Cerebellar cortex (tissue), 1 donor: ENCODE data around the gene EIF5B.
"Not testable (repeated sequence)": the region's sequence is repeated elsewhere in the genome, so short reads cannot be mapped to it uniquely, and the experiment has no call there.

Experiments
- DNase-seq: peaks from one replicate; pipeline ENCODE4 v3.0.0-alpha.2; 2015; ENCODE audit warnings: low spot score

Gene EIF5B, protein sequence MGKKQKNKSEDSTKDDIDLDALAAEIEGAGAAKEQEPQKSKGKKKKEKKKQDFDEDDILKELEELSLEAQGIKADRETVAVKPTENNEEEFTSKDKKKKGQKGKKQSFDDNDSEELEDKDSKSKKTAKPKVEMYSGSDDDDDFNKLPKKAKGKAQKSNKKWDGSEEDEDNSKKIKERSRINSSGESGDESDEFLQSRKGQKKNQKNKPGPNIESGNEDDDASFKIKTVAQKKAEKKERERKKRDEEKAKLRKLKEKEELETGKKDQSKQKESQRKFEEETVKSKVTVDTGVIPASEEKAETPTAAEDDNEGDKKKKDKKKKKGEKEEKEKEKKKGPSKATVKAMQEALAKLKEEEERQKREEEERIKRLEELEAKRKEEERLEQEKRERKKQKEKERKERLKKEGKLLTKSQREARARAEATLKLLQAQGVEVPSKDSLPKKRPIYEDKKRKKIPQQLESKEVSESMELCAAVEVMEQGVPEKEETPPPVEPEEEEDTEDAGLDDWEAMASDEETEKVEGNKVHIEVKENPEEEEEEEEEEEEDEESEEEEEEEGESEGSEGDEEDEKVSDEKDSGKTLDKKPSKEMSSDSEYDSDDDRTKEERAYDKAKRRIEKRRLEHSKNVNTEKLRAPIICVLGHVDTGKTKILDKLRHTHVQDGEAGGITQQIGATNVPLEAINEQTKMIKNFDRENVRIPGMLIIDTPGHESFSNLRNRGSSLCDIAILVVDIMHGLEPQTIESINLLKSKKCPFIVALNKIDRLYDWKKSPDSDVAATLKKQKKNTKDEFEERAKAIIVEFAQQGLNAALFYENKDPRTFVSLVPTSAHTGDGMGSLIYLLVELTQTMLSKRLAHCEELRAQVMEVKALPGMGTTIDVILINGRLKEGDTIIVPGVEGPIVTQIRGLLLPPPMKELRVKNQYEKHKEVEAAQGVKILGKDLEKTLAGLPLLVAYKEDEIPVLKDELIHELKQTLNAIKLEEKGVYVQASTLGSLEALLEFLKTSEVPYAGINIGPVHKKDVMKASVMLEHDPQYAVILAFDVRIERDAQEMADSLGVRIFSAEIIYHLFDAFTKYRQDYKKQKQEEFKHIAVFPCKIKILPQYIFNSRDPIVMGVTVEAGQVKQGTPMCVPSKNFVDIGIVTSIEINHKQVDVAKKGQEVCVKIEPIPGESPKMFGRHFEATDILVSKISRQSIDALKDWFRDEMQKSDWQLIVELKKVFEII

DNA sequence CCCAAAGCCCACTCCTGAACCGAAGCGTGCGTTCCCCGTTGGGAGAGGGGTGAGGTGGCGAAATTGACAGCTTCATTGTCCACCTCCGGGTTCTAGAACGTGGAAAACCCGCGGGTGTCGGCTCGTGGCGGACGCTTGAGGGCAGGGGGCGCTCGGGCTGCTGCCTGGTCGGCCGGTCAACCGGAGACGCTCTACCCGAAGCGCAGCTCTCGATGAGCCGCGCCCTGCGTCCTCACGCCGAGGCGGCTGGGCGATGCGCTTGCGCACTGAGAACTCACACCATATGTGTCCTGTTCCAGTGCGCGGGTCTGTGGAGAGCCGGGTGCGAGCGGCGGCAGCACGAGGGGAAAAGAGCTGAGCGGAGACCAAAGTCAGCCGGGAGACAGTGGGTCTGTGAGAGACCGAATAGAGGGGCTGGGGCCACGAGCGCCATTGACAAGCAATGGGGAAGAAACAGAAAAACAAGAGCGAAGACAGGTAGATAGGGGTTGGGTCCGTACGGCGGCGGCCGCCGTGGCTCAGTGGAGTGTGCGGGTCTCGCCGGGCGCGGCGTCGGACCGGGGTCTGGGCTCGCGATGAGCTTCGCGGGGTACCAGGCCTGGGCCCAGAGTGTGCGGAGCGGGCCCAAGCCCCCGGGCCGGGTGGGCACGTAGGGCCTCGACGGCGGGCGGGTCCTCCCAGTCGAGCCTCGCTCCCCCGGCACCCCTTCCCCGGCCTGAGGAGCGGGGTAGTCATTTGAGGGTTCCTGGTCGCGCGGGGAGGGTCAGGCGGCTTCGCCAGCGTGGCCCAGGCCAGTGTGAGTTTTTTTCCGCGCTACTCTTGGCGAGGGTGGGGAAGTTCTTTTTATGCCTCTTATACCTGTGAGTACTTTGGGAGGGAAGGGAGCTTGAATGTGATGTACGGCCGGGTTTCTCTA is at the start of gene EIF5B:
EIF5B (plus strand) TSS at position 277 of the 916 bp plus-strand sequence; CDS start at position 443, 166 bp downstream.
- DNase-seq: peak; percentile 97

DNA sequence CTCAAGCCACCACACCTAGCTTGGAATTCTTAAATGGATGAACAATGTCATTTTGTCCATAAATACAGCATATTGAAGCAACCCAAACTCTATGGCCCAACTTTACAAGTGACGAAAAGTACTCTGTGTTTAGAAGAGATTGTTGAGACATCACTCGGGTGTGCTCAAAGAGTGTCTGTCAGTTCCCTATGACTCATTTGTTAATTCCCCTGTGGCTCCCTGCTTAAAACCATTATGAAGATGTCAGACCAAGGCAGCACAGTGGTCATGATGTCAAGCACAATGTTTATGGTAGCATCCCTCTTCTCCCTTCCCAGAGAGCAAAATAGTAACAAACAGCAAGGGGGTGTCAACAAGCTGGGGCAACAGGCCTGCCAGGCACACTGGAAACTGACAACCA is 39.2 kb upstream of the EIF5B start:
- DNase-seq: no peak

DNA sequence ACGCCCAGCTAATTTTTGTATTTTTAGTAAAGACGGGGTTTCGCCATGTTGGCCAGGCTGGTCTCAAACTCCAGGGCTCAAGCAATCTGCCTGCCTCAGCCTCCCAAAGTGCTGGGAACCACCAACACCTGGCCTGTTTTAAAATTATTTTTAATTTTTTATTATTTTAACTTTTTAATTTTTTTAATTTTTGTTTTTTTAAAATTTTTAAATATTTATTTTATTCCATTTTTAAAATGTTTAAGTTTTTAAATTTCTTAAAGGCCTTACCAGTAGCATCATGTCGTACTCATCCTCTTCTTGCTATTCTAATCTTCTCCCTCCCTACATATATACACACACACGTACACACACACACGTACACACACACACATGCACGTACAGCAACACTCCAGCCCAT is 37.6 kb upstream of the EIF5B start:
- no peak for DNase-seq

DNA sequence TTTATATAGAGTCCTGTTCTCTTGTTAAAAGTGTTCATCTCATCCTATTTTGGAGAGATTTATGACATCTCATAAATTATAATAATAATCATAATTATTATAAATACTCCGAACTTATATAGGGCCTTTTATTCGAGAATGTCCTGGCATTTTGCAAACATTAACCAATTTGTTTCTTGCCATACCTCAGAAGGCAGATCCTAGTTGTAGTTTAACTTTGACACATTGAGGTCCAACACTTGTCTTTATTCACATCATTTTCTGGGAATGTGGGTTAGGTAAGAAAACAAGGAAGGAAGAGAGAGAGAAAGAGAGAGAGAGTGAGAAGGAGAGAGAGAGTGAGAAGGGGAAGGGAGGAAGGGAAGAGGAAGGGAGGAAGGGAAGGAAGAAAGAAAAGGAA is 36.1 kb upstream of the EIF5B start, which contains the start of gene LYG1:
LYG1 (minus strand) TSS at position 101 of the 400 bp plus-strand sequence. CDS start 5,527 bp downstream, outside the sequence.
- not testable (repeated sequence) for DNase-seq

DNA sequence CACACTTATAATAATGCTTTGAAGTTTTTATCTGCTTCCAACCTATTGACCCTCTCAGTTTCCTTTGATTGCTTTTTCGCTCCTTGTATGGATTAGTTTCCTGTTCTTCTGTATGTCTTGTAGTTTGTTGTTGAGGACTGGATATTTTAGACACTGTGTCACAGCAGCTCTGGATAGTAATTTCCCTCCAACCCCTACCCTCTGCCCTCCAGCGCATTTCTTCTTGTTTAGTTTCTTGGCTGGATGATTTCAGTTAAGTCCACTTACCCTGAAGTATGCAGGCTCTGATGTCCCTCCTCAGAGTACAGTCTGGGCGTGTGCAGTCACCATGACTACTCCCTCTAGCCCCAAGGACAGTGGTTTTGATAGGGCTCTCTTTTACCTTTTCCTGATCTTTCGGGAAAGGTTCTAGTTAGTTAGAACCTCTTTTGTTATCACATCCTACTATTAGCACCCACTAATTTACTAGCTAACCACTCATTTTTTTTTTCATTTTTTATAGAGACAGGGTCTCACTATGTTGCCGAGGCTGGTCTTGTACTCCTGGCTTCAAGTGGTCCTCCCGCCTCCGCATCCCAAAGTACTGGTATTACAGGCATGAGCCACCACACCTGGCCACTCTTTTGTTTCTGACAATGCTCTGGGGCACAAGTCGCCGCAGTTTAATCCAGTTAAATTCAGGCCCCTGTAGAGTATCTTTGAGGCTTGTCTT is 19.9 kb upstream of the EIF5B start:
- DNase-seq: no peak

DNA sequence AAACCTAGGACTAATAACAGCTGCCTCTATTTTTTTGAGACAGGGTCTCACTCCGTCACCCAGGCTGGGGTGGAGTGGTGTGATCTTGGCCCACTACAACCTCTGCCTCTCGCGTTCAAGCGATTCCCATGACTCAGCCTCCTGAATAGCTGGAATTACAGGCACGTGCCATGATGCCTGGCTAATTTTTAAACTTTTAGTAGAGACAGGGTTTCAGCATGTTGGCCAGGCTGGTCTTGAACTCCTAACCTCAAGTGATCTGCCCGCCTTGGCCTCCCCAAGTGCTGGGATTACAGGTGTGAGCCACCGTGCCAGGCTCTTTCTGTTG is 19.4 kb upstream of the EIF5B start:
- not testable (repeated sequence) for DNase-seq

DNA sequence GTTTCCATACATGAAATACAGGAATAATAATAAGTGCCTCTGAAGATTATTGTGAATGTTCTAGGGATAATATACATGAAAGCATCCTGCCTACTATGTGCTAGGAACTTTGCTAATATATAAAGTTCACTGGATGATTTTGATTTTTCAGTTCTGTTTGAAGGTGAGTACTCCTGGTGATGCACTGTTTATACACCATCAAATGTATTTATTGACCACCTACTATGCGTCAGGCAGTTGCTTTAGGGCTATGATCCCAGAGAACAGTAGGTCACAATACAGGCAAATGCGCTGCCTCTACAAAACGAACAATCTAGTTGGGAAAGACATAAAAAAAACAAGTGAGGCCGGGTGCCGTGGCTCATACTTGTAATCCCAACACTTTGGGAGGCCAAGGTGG is 11.8 kb upstream of the EIF5B start:
- DNase-seq: no peak

DNA sequence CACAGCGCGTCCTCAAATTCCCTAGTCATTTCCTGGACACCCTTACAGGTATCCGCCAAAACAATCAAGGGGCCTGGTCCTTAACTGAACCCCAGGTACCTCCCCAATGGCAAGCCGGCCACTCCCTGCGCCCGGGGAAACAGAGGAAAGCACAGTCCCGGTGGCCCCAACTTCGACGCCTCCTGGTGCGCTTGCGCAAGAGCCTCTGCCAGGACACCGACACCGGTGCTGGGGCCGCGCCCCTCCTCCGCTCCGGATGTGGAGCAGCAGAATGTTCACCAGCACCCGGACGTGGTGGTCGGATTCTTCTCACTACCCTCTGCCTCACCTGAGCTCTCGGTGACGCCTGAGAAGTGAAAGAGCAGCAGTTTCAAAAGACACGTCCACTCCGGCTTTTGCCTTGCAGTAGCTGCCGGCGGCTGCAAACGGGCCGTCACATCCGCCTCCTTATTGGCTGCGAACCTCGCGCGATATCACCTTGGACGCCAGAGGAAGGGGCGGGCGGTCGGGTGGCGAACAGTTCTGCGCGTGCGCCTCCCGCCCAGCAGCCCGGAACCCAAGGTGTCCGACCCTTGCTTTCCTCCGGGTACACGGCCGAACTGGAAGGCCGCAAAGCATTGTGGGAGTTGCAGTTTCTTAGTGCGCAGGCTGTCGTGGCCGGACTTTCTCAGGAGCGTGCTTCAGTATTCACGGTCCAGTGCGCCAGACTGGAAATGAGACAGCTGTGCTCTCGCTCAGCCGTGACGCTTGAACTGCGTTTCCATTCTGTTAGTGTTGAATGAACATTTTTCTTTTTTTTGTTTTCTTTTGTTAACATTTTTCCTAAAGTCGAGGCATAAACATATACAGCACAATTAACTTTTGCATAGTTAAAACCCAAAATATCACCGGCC is 1.0 kb upstream of the EIF5B start, which contains the start of gene TXNDC9:
TXNDC9 (minus strand) TSS at position 423 of the 893 bp plus-strand sequence. CDS start 3,123 bp downstream, outside the sequence.
- DNase-seq: peak; percentile 99

DNA sequence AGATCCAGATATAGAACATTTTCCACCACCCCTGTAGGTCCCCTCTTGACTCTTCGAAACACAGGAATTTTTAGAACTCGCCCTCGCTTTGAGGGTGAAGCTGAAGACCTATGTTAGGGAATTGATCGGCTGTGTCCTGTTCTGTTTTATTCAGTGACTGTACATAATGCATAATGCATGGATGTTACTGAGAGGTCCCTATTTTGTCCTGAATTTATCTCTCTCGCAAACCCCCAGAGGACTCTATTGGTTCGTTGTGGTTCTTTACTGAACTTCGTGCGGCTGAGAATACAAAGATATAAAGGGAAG is 431 bp upstream of the EIF5B start:
- no peak for DNase-seq

DNA sequence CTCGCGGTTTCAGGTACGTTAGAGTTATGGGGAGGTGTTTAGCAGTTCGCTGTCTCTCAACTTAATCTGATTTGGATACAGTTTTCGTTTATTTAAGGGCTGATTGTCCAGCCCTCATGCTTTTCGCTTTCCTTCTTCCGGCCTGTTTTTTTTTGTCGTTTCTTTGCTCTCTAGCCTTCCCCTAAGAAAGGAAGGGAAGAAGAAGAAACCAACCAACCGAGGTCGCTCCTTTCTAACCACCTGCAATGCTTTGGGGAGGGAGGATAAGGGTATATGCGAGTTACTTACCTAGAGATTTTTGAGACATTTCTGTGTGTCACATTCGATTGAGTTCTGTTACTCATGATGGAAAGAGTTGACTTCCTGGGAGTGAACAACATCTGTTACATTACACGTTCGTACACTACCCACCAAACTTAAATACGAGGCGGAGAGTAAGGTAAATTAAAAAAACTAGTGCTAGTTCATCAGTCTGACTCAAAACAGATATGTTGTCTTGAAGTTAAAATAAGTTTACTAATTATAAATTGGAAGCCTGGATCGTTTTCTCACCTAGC is 918 bp downstream of the EIF5B start:
- DNase-seq: no peak

DNA sequence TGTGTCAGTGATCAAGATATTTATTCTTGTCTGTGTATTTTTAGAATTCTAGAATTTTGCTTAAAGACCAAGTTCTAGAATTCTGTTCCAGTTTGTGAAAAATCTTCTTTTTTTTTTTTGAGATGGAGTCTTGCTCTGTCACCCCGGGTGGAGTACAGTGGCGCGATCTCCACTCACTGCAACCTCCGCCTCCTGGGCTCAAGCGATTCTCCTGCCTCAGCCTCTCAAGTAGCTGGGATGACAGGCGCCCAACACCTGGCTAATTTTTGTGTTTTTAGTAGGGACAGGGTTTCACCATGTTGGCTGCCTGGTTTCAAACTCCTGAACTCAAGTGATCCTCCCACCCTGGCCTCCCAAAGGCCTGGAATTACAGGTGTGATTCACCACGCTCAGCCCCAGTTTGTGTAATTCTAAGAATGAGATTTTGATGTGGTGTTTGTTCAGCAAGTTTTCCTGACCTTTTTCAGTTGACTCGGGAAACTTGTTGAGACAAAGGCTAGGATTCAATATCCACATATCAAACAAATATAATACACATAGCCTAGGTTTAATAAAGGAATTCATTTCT is 3.6 kb downstream of the EIF5B start:
- no peak for DNase-seq

DNA sequence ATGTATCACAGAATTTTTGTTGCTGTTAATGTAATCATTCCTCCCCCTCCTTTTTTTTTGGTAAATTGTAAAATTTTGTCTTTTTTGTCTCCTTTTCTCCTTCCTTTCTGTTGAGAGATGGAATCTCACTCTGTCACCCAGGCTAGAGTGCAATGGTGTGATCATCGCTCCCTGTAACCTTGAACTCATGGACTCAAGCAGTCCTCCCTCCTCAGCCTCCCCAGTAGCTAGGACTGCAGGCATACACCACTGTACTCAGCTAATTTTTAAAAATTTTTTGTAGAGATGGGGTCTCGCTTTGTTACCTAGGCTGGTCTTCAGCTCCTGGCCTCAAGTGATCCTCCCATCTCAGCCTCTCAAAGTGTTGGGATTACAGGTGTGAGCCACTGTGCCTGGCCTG is 5.3 kb downstream of the EIF5B start:
- DNase-seq: no peak

DNA sequence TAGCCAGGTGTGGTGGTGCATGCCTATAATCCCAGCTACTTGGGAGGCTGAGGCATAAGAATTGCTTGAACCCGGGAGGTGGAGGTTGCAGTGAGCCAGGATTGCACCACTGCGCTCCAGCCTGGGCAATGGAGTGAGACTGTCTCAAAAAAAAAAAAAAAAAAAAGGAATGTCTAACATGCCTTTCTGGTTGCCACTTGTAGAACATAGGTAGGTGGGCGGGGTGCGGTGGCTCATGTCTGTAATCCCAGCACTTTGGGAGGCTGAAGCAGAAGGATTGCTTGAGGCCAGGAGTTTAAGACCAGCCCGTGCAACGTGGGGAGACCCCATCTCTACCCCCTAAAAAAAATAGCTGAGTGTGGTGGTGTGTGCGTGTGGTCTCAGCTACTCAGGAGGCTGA is 8.3 kb downstream of the EIF5B start:
- not testable (repeated sequence) for DNase-seq

DNA sequence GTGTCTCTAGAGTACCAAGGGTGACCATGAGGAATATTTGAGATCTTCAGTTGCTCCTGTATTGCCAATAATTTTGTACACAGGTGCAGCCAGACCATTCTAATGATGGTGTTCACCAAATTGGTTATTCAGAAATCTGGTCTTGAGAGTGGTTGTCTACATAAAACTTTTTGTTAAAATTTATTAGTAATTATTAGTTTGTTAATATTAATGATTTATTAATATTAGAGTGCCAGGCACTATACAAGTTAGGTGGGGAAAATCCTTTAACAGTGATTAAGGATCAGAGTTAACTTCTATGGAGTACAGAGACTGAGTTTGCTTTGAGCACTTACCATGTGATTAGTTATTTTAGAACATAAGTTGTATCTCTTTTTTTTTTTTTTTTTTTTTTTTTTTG is 9.0 kb downstream of the EIF5B start:
- DNase-seq: no peak

DNA sequence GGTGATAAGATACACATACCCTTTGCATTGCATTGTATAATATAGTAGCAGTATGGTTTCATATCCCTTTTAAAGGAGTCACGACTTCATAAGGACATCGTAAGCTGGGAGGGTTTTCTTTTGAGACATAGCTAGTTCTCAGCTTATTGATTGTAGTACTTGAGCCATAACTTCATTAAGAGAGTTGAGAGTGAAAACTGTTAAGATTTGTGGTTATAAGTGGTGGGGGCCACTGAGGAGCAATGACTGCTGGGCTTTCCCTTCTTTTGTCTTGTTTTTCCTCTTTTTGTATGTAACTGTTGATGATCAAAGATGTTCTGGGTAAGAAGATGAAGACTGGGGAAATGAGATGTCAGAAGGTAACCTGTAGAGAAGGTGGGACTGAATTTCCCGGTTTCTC is 11.0 kb downstream of the EIF5B start:
- no peak for DNase-seq

DNA sequence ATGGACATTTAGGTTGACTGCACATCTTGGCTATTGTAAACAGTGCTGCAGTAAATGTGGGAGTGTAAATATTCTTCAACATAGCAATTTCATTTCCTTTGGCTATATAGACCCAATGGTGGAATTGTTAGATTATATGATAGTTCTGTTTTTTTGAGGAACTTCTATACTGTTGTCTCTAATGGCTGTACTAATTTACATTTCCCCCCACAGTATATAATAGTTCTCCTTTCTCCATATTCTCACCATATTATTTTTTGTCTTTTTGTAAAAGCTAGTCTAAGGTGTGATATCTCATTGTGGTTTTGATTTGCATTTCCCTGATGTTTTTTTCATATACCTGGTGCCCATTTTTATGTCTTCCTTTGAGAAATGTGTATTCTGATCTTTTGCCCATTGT is 13.0 kb downstream of the EIF5B start:
- no peak for DNase-seq

DNA sequence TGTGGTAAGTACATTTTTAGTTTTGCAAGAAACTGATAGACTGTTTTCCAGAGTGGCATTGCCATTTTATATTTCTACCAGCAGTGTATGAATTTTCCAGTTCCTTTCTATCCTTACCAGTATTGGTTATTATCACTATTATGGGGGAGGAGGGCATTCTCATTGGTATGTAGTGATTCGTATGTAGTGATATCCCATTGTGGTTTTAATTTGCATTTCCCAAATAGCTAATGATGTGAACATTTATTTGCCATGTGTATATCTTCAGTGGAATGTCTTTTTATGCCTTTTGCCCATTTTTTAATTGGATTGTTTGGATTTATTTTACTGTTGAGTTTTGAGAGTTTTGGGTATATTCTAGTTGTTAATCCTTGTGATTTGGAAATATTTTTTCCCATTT is 16.9 kb downstream of the EIF5B start:
- DNase-seq: no peak

DNA sequence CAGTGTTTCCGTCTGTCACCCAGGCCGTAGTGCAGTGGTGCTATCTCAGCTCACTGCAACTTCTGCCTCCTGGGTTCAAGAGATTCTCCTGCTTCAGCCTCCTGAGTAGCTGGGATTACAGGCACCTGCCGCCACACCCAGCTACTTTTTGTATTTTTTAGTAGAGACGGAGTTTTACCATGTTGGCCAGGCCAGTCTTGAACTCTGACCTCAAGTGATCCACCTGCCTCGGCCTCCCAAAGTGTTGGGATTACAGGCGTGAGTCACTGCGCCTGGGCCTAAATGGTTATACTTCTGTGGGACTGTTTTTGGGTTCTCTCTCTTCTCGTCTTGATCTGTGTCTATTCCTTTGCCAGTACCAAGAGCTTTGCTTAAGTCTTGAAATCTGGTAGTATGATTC is 17.6 kb downstream of the EIF5B start:
- DNase-seq: not testable (repeated sequence)

DNA sequence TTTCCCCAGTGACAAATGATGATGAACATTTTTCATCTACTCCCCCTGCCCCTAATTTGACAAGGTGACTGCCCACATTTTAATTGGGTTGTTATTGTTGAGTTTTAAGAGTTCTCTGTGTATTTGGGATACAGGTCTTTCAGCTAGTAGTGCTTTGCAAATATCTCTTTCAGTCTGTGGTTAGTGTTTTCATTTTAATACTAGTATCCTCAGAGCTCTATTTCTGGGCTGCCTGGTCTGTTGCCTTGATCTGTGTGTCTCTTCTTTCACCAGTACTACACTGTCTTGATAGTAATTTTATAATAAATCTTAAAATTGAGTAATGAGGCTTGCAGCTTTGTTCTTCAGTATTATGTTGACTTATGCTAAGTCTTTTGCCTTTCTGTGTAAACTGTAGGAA is 19.7 kb downstream of the EIF5B start:
- DNase-seq: no peak
